ENCODE results near the gene LRFN2. TPM values are rescaled to one million over a fixed set of nuclear protein-coding genes. Genes with fewer than 3 reads are reported as not detected.

Gene LRFN2
- polyA plus RNA-seq, 1 experiment, result not detected

DNA sequence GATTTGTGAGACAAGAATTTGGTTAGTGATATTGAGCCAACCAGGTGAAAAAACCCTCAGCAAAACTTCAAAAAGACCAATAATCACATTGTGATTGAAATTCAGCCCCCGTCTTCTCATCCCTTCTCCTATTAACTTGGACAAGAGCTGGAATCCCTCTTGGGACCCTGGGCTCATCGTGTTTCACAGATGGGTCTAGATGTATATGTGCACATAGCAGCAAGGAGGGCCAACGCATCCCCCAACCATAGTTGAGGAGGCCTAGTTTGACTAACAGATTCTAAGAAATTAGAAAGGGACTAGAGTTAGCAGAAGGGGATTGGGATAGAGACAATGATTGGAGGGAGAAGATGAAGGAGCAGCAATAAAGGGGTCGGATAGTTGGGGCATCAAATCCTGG is 19.8 kb upstream of the LRFN2 start:
- Histone ChIP-seq H3K9me3 (ENCODE audit: control insufficient read depth, insufficient read depth, low read length) (no peaks in the 10 kb centered on the region), H3K4me3 (ENCODE audit: low read depth, low read length) (no peak overlapping the region), H3K27ac (ENCODE audit: low read depth, low read length) (no peak overlapping the region), H3K27me3 (ENCODE audit: control insufficient read depth, insufficient read depth, low read length) (no peaks in the 10 kb centered on the region)
- no peak for TF ChIP-seq CTCF (IDR thresholded peaks at IDR 0.05; ENCODE audit: low read depth, low read length)
- CTCF ChIA-PET, result no interaction called here
- POLR2A ChIA-PET, result no interaction called here
- DNase-seq (ENCODE audit: low read depth, low spot score), result no peak

DNA sequence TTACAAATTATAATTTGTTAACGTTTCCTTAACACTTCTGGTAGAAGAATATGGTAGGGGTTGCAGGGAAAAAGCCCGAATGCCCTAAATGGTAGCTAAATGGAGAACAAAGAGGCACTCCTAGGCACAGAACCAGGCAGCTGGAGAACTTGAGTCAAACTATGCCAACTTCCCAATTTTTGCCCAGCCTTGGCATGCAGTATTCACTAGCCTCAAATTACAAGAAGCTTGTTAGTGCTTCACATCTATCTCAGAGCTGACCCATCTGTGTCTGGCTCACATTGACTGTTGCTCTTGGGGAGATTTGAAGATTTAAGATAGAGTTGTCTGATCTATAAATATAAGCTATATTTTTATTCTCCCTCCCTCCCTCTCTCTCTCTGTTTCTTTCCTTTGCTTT is 19.4 kb upstream of the LRFN2 start:
- Histone ChIP-seq H3K27ac (ENCODE audit: low read depth, low read length) (no peak overlapping the region), H3K9me3 (ENCODE audit: control insufficient read depth, insufficient read depth, low read length) (no peaks in the 10 kb centered on the region), H3K27me3 (ENCODE audit: control insufficient read depth, insufficient read depth, low read length) (no peaks in the 10 kb centered on the region), H3K4me3 (ENCODE audit: low read depth, low read length) (no peak overlapping the region)
- no peak for DNase-seq (ENCODE audit: low read depth, low spot score)
- ChIA-PET POLR2A (no interaction called here), CTCF (interaction anchor here (1.0 kb wide), 1 partner anchor 462 kb away, joined by 3 read pairs; no protein-coding TSS in a partner anchor)
- no peak for TF ChIP-seq CTCF (IDR thresholded peaks at IDR 0.05; ENCODE audit: low read depth, low read length)

DNA sequence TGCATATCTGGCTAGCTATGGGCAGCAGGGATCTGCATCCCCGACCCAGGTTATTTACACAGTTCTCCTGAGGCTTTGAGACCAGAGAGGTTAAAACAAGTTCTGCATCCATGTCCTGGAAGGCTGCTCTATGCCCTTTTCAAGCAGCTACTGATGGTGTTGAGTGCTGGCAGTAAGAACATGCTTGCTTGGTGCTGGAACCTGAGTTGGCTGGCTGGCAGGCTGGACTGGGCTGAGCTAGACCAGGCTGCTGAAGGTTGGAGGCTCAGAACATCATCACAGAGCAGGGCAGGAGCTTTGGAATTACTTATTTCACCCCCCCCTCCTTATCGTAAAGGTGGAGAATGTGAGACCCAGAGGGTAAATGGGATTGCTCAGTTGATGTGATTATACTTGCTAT is 16.9 kb upstream of the LRFN2 start:
- no peak for DNase-seq (ENCODE audit: low read depth, low spot score)
- H3K27ac ChIP-seq (ENCODE audit: low read depth, low read length), result no peak overlapping the region
- H3K9me3 ChIP-seq (ENCODE audit: control insufficient read depth, insufficient read depth, low read length), result no peaks in the 10 kb centered on the region; the same call in 1 of the 2 replicates
- ChIA-PET CTCF (no interaction called here), POLR2A (no interaction called here)
- no peak for TF ChIP-seq CTCF (IDR thresholded peaks at IDR 0.05; ENCODE audit: low read depth, low read length)
- no peak overlapping the region for H3K4me3 ChIP-seq (ENCODE audit: low read depth, low read length)
- H3K27me3 ChIP-seq (ENCODE audit: control insufficient read depth, insufficient read depth, low read length), result no peaks in the 10 kb centered on the region

- Histone ChIP-seq H3K27me3 (ENCODE audit: control insufficient read depth, insufficient read depth, low read length) (no peaks in the 10 kb centered on the region), H3K4me3 (ENCODE audit: low read depth, low read length) (no peak overlapping the region), H3K27ac (ENCODE audit: low read depth, low read length) (no peak overlapping the region), H3K9me3 (ENCODE audit: control insufficient read depth, insufficient read depth, low read length) (no peaks in the 10 kb centered on the region; the same call in 1 of the 2 replicates)
- CTCF ChIA-PET, result no interaction called here
- DNase-seq (ENCODE audit: low read depth, low spot score), result no peak
- POLR2A ChIA-PET, result no interaction called here
- TF ChIP-seq CTCF (IDR thresholded peaks at IDR 0.05; ENCODE audit: low read depth, low read length), result no peak
Measured at GRCh38 chr6:40599555-40599954, 12.4 kb upstream of the LRFN2 start.

DNA sequence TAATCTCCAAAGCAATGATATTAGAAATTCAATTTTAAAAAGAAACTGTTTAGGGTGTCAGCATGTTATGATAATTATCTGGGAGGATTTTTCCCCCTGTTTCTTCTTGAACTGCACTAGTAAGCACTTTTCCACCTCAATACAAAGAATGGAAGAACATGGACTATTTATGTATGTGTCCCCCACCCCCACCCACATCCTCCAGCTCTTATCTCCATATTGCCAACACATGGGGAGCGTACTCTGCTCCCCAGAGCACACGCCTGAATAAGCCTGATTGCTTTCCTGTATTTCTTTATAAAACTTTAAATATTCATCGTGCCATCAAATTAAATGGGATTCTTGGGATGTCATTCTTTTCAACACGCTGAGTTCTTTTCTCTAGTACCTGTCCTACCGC is 11.4 kb upstream of the LRFN2 start:
- H3K4me3 ChIP-seq (ENCODE audit: low read depth, low read length), result no peak overlapping the region
- POLR2A ChIA-PET, result no interaction called here
- CTCF ChIA-PET, result interaction anchor here (1.2 kb wide), 1 partner anchor 11 kb away, joined by 5 read pairs; the partner anchor contains the start of gene LRFN2
- H3K9me3 ChIP-seq (ENCODE audit: control insufficient read depth, insufficient read depth, low read length), result no peaks in the 10 kb centered on the region; the same call in 1 of the 2 replicates
- no peaks in the 10 kb centered on the region for H3K27me3 ChIP-seq (ENCODE audit: control insufficient read depth, insufficient read depth, low read length)
- H3K27ac ChIP-seq (ENCODE audit: low read depth, low read length), result no peak overlapping the region
- no peak for TF ChIP-seq CTCF (IDR thresholded peaks at IDR 0.05; ENCODE audit: low read depth, low read length)
- no peak for DNase-seq (ENCODE audit: low read depth, low spot score)
